Fibroblast of lung (primary cell): ENCODE results near the gene PRKAG1. TPM values are rescaled to one million over a fixed set of nuclear protein-coding genes. Genes with fewer than 3 reads are reported as not detected.

Experiments used
- DNase-seq, 2 donors: peaks; one replicate each; pipeline versions ENCODE4 v3.0.0 to v3.0.0-alpha.2; 2010; ENCODE audit warnings: low read depth in 2 of 2
- H2AFZ ChIP-seq: 2 replicates; pipeline ENCODE4 v1.5.1; 2012; ENCODE audit warnings: low read length, control low read depth, inconsistent platforms
- H3K27ac ChIP-seq: 2 replicates; pipeline ENCODE4 v1.5.1; 2011; ENCODE audit warnings: low read length, control low read depth; ENCODE audit not compliant: insufficient read depth
- H3K27me3 ChIP-seq: 2 replicates; pipeline ENCODE4 v1.5.1; 2011; ENCODE audit warnings: mild to moderate bottlenecking, low read length; ENCODE audit not compliant: control insufficient read depth, insufficient read depth
- H3K36me3 ChIP-seq: 2 replicates; pipeline ENCODE4 v1.5.1; 2011; ENCODE audit warnings: low read length; ENCODE audit not compliant: control insufficient read depth, insufficient read depth
- H3K4me1 ChIP-seq: 2 replicates; pipeline ENCODE4 v1.5.1; 2011; ENCODE audit warnings: low read length; ENCODE audit not compliant: control insufficient read depth, insufficient read depth; ENCODE audit errors: extremely low read depth
- H3K4me2 ChIP-seq: 2 replicates; pipeline ENCODE4 v1.5.1; 2011; ENCODE audit warnings: low read length, control low read depth; ENCODE audit not compliant: insufficient read depth; ENCODE audit errors: extremely low read depth
- H3K4me3 ChIP-seq, 4 experiments: fragments of 200-600 bp in 1 of 4; sonication (generic) in 1 of 4; replicated peaks in 1 of 4; 2 replicates each; pipeline ENCODE4 v1.5.1; 2011 to 2016; ENCODE audit warnings: low read length in 4 of 4, low read depth in 3 of 4, mild to moderate bottlenecking in 3 of 4, control low read depth in 2 of 4, inconsistent platforms in 1 of 4, mixed read lengths in 1 of 4; ENCODE audit not compliant: insufficient read depth in 1 of 4; ENCODE audit errors: control extremely low read depth in 1 of 4
- H3K79me2 ChIP-seq: 2 replicates; pipeline ENCODE4 v1.5.1; 2012; ENCODE audit warnings: mild to moderate bottlenecking, low read length, inconsistent platforms; ENCODE audit not compliant: control insufficient read depth, insufficient read depth
- H3K9ac ChIP-seq: 2 replicates; pipeline ENCODE4 v1.5.1; 2011; ENCODE audit warnings: mild to moderate bottlenecking, low read length, control low read depth; ENCODE audit not compliant: insufficient read depth
- H3K9me3 ChIP-seq: 2 replicates; pipeline ENCODE4 v1.5.1; 2012; ENCODE audit warnings: low read depth, low read length; ENCODE audit not compliant: control insufficient read depth, insufficient read depth
- H4K20me1 ChIP-seq: 2 replicates; pipeline ENCODE4 v1.5.1; 2011; ENCODE audit warnings: low read length; ENCODE audit not compliant: control insufficient read depth, insufficient read depth; ENCODE audit errors: extremely low read depth
- EZH2 ChIP-seq: IDR thresholded peaks from 2 replicates; pipeline ENCODE4 v1.5.1; 2012; ENCODE audit warnings: low read length, control low read depth, mild to moderate bottlenecking; ENCODE audit errors: missing control alignments
- polyA plus RNA-seq, 2 donors: library from polyadenylated mRNA; depleted of rRNA in 1 of 2; stranded (reverse) in 1 of 2; unstranded in 1 of 2; fragments of >200 nt; gene quantifications; 2 replicates each; pipeline ENCODE4 v1.2.1, GENCODE V29; 2011 to 2012; ENCODE audit warnings: missing spikeins in 1 of 2
- total RNA-seq: library from RNA; depleted of rRNA; stranded (reverse); fragments of >200 nt; gene quantifications from 2 replicates; pipeline ENCODE4 v1.2.1, GENCODE V29; 2014
- TF ChIP-seq, protein P1 (sequence below), 2 donors: IDR thresholded peaks in 1 of 2; conservative IDR thresholded peaks in 1 of 2; 1 replicate in 1 of 2; 2 replicates in 1 of 2; pipeline ENCODE4 v1.5.1; 2011 to 2012; ENCODE audit warnings: low read length in 2 of 2, control low read depth in 1 of 2, inconsistent platforms in 1 of 2, low read depth in 1 of 2, mild to moderate bottlenecking in 1 of 2

PRKAG1 gene
- total and polyA plus RNA-seq, 2 donors (not counting 1 experiment from before 2014, with no cell fraction given) = 76.5 to 110 TPM

DNA sequence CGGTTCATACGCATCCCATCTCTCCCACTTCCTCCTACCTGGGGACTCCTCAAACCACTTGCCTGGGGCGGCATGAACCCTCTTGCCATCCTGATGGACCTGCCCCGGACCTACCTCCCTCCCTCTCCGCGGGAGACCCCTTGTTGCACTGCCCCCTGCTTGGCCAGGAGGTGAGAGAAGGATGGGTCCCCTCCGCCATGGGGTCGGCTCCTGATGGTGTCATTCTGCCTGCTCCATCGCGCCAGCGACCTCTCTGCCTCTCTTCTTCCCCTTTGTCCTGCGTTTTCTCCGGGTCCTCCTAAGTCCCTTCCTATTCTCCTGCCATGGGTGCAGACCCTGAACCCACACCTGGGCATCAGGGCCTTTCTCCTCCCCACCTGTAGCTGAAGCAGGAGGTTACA is 36.8 kb downstream of the PRKAG1 start:
- Histone ChIP-seq H3K9ac (no peak overlapping the region), H3K79me2 (no peaks in the 10 kb centered on the region), H3K9me3 (no peaks in the 10 kb centered on the region), H3K27ac (no peak overlapping the region), H3K36me3 (no peaks in the 10 kb centered on the region), H4K20me1 (no peaks in the 10 kb centered on the region), H2AFZ (no peak overlapping the region), H3K4me1 (peaks cover 2% of the 10 kb centered on the region), H3K4me2 (no peak overlapping the region), H3K4me3 (no peak overlapping the region), H3K27me3 (peaks cover 84% of the 10 kb centered on the region)
- DNase-seq = no peak
- no peak for TF ChIP-seq EZH2
- TF ChIP-seq, protein P1, sequence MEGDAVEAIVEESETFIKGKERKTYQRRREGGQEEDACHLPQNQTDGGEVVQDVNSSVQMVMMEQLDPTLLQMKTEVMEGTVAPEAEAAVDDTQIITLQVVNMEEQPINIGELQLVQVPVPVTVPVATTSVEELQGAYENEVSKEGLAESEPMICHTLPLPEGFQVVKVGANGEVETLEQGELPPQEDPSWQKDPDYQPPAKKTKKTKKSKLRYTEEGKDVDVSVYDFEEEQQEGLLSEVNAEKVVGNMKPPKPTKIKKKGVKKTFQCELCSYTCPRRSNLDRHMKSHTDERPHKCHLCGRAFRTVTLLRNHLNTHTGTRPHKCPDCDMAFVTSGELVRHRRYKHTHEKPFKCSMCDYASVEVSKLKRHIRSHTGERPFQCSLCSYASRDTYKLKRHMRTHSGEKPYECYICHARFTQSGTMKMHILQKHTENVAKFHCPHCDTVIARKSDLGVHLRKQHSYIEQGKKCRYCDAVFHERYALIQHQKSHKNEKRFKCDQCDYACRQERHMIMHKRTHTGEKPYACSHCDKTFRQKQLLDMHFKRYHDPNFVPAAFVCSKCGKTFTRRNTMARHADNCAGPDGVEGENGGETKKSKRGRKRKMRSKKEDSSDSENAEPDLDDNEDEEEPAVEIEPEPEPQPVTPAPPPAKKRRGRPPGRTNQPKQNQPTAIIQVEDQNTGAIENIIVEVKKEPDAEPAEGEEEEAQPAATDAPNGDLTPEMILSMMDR (conservative IDR thresholded peaks at IDR 0.05 in 1 of 2, IDR thresholded peaks at IDR 0.05 in 1 of 2; ENCODE audit: low read depth in 1 of 2, low read length in 2 of 2) = no peak

DNA sequence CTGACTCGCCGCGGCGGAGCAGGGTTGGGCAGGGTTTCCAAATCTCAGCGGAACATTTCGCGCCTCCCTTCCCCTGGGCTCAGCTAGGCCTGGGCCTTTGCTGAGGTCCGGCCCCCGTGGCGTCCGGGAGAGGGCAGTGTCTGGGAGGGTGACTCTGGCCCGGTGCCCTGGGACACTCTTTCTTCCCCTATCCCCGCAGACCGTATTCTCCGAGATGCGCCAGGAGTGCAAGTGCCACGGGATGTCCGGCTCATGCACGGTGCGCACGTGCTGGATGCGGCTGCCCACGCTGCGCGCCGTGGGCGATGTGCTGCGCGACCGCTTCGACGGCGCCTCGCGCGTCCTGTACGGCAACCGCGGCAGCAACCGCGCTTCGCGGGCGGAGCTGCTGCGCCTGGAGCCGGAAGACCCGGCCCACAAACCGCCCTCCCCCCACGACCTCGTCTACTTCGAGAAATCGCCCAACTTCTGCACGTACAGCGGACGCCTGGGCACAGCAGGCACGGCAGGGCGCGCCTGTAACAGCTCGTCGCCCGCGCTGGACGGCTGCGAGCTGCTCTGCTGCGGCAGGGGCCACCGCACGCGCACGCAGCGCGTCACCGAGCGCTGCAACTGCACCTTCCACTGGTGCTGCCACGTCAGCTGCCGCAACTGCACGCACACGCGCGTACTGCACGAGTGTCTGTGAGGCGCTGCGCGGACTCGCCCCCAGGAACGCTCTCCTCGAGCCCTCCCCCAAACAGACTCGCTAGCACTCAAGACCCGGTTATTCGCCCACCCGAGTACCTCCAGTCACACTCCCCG is 37.4 kb downstream of the PRKAG1 start:
- Histone ChIP-seq H3K9ac (no peak overlapping the region), H3K36me3 (no peaks in the 10 kb centered on the region), H3K4me1 (peaks cover 2% of the 10 kb centered on the region), H2AFZ (no peak overlapping the region), H3K4me2 (peak overlapping the region; percentile 42), H3K79me2 (no peaks in the 10 kb centered on the region), H3K9me3 (no peaks in the 10 kb centered on the region), H3K27me3 (peaks cover 82% of the 10 kb centered on the region), H3K27ac (no peak overlapping the region), H3K4me3 (no peak overlapping the region), H4K20me1 (no peaks in the 10 kb centered on the region)
- TF ChIP-seq, protein P1 (conservative IDR thresholded peaks at IDR 0.05 in 1 of 2, IDR thresholded peaks at IDR 0.05 in 1 of 2; ENCODE audit: low read depth in 1 of 2, low read length in 2 of 2) = no peak
- peak; percentile 85 for TF ChIP-seq EZH2
- no peak for DNase-seq

GRCh38 chr12:48980389-48980952 is 38.1 kb downstream of the PRKAG1 start:
- Histone ChIP-seq H3K9ac (no peak overlapping the region), H3K27me3 (peaks cover 85% of the 10 kb centered on the region), H3K79me2 (no peaks in the 10 kb centered on the region), H2AFZ (no peak overlapping the region), H3K4me2 (peak overlapping the region; percentile 33), H3K36me3 (no peaks in the 10 kb centered on the region), H3K4me3 (no peak overlapping the region), H3K4me1 (peaks cover 2% of the 10 kb centered on the region), H3K27ac (no peak overlapping the region), H4K20me1 (no peaks in the 10 kb centered on the region), H3K9me3 (no peaks in the 10 kb centered on the region)
- TF ChIP-seq EZH2 = peak; percentile 67
- TF ChIP-seq, protein P1 (conservative IDR thresholded peaks at IDR 0.05 in 1 of 2, IDR thresholded peaks at IDR 0.05 in 1 of 2; ENCODE audit: low read depth in 1 of 2, low read length in 2 of 2) = no peak
- DNase-seq = no peak
